Activated CD8-positive, alpha-beta T cell treated with anti-CD3 and anti-CD28 coated beads, Interleukin-2, amount 10 ng/mL, durations not matched to agents 7 days and 5 days (primary cell): ENCODE data around the gene SLC38A1. TPM values are rescaled to one million over a fixed set of nuclear protein-coding genes. Genes with fewer than 3 reads are reported as not detected.

Experiments
- ATAC-seq: fragments of 150-1000 bp; cut with Tn5 transposase; one replicate; pipeline ENCODE4 v1.10.0; 2021; ENCODE audit warnings: moderate library complexity
- CTCF ChIA-PET: fragments of 350-600 bp; sonication (Branson Sonifier 250); formaldehyde crosslinking; loops from one replicate; lab custom pipeline; 2021; ENCODE audit warnings: antibody characterized with exemption; lab: Charles Lee
- POLR2A ChIA-PET: fragments of 350-600 bp; sonication (Branson Sonifier 250); formaldehyde crosslinking; loops from one replicate; lab custom pipeline; 2021; ENCODE audit warnings: antibody characterized with exemption; lab: Charles Lee
- DNase-seq: peaks from one replicate; pipeline ENCODE4 v3.0.0-alpha.2; 2020
- H3K27ac Mint-ChIP-seq: one replicate; pipeline ENCODE4 v1.8.0; 2021; ENCODE audit warnings: mild to moderate bottlenecking, mixed read lengths
- H3K27me3 Mint-ChIP-seq: one replicate; pipeline ENCODE4 v1.8.0; 2021; ENCODE audit warnings: low read depth, mixed read lengths
- H3K36me3 Mint-ChIP-seq: one replicate; pipeline ENCODE4 v1.8.0; 2021; ENCODE audit warnings: low read depth, mixed read lengths
- H3K4me1 Mint-ChIP-seq: one replicate; pipeline ENCODE4 v1.8.0; 2021; ENCODE audit warnings: low read depth, mixed read lengths
- H3K4me3 Mint-ChIP-seq: one replicate; pipeline ENCODE4 v1.8.0; 2021; ENCODE audit warnings: mild to moderate bottlenecking, mixed read lengths
- H3K9me3 Mint-ChIP-seq: one replicate; pipeline ENCODE4 v1.8.0; 2022; ENCODE audit warnings: mixed read lengths; ENCODE audit not compliant: insufficient read depth
- total RNA-seq, 2 experiments: library from RNA; stranded (reverse); gene quantifications; one replicate each; pipeline ENCODE4 v1.2.3, GENCODE V29; 2021

SLC38A1 gene
- total RNA-seq, 2 experiments from 2014 or later, result 162 to 168 TPM

GRCh38 chr12:46152456-46152855 lies 116.4 kb downstream of the SLC38A1 start:
- Mint-ChIP-seq H3K27me3 (peaks cover 10% of the 10 kb centered on the region), H3K27ac (no peak overlapping the region), H3K9me3 (peaks cover 13% of the 10 kb centered on the region), H3K4me1 (peaks cover 3% of the 10 kb centered on the region), H3K4me3 (no peak overlapping the region), H3K36me3 (peaks cover 10% of the 10 kb centered on the region)
- no peak for DNase-seq
- ChIA-PET CTCF (interaction anchor here (0.8 to 1.6 kb wide), 5 partner anchors 28 to 867 kb away, joined by 3 to 5 read pairs (median 4); no protein-coding TSS in a partner anchor), POLR2A (no interaction called here)
- ATAC-seq, result no peak

GRCh38 chr12:46150735-46151134 lies 118.1 kb downstream of the SLC38A1 start:
- CTCF ChIA-PET, result no interaction called here
- peaks cover 16% of the 10 kb centered on the region for H3K27me3 Mint-ChIP-seq
- H3K9me3 Mint-ChIP-seq, result no peaks in the 10 kb centered on the region
- DNase-seq (no peak), ATAC-seq (no peak)
- no peak overlapping the region for H3K4me3 Mint-ChIP-seq
- no peaks in the 10 kb centered on the region for H3K36me3 Mint-ChIP-seq
- no peak overlapping the region for H3K27ac Mint-ChIP-seq
- no peaks in the 10 kb centered on the region for H3K4me1 Mint-ChIP-seq
- POLR2A ChIA-PET, result no interaction called here

- H3K4me3 Mint-ChIP-seq, result no peak overlapping the region
- H3K4me1 Mint-ChIP-seq, result no peaks in the 10 kb centered on the region
- ChIA-PET CTCF (no interaction called here), POLR2A (no interaction called here)
- H3K9me3 Mint-ChIP-seq, result no peaks in the 10 kb centered on the region
- ATAC-seq (no peak), DNase-seq (no peak)
- no peaks in the 10 kb centered on the region for H3K36me3 Mint-ChIP-seq
- H3K27me3 Mint-ChIP-seq, result peaks cover 16% of the 10 kb centered on the region
- no peak overlapping the region for H3K27ac Mint-ChIP-seq
These were observed 118.9 kb downstream of the SLC38A1 start for GRCh38 chr12:46149905-46150304.

- H3K36me3 Mint-ChIP-seq, result no peaks in the 10 kb centered on the region
- no peaks in the 10 kb centered on the region for H3K9me3 Mint-ChIP-seq
- H3K27me3 Mint-ChIP-seq, result peaks cover 16% of the 10 kb centered on the region
- H3K4me3 Mint-ChIP-seq, result no peak overlapping the region
- ChIA-PET POLR2A (no interaction called here), CTCF (no interaction called here)
- no peak for ATAC-seq
- no peaks in the 10 kb centered on the region for H3K4me1 Mint-ChIP-seq
- no peak overlapping the region for H3K27ac Mint-ChIP-seq
- DNase-seq, result no peak
These were observed 119.8 kb downstream of the SLC38A1 start for GRCh38 chr12:46149079-46149464.

- Mint-ChIP-seq H3K9me3 (no peaks in the 10 kb centered on the region), H3K27me3 (peaks cover 16% of the 10 kb centered on the region), H3K4me1 (no peaks in the 10 kb centered on the region), H3K27ac (no peak overlapping the region), H3K4me3 (no peak overlapping the region), H3K36me3 (no peaks in the 10 kb centered on the region)
- ChIA-PET CTCF (no interaction called here), POLR2A (no interaction called here)
- DNase-seq, result no peak
- ATAC-seq, result no peak
These were observed 120.3 kb downstream of the SLC38A1 start for GRCh38 chr12:46148327-46149078.

- ATAC-seq (no peak), DNase-seq (no peak)
- no peaks in the 10 kb centered on the region for H3K4me1 Mint-ChIP-seq
- H3K27me3 Mint-ChIP-seq, result peaks cover 18% of the 10 kb centered on the region
- no peaks in the 10 kb centered on the region for H3K36me3 Mint-ChIP-seq
- H3K4me3 Mint-ChIP-seq, result no peak overlapping the region
- CTCF ChIA-PET, result interaction anchor here (1.1 kb wide), 1 partner anchor 22 kb away, joined by 3 read pairs; no protein-coding TSS in a partner anchor
- no peaks in the 10 kb centered on the region for H3K9me3 Mint-ChIP-seq
- H3K27ac Mint-ChIP-seq, result no peak overlapping the region
- POLR2A ChIA-PET, result no interaction called here
These were observed 121.7 kb downstream of the SLC38A1 start for GRCh38 chr12:46147144-46147543.

- Mint-ChIP-seq H3K27ac (no peak overlapping the region), H3K4me1 (no peaks in the 10 kb centered on the region), H3K9me3 (no peaks in the 10 kb centered on the region), H3K27me3 (peaks cover 24% of the 10 kb centered on the region), H3K36me3 (no peaks in the 10 kb centered on the region), H3K4me3 (no peak overlapping the region)
- ATAC-seq (no peak), DNase-seq (no peak)
- ChIA-PET POLR2A (no interaction called here), CTCF (interaction anchor here (1.1 kb wide), 1 partner anchor 21 kb away, joined by 3 read pairs; no protein-coding TSS in a partner anchor)
These were observed 123.0 kb downstream of the SLC38A1 start for GRCh38 chr12:46145881-46146280.

GRCh38 chr12:46144433-46144832 lies 124.4 kb downstream of the SLC38A1 start:
- ChIA-PET CTCF (no interaction called here), POLR2A (no interaction called here)
- ATAC-seq, result no peak

GRCh38 chr12:46136249-46136648 lies 132.6 kb downstream of the SLC38A1 start:
- H3K27me3 Mint-ChIP-seq, result peaks cover 30% of the 10 kb centered on the region
- H3K4me3 Mint-ChIP-seq, result no peak overlapping the region
- CTCF ChIA-PET, result interaction anchor here (2.9 kb wide), 1 partner anchor 11 kb away, joined by 12 read pairs; no protein-coding TSS in a partner anchor
- POLR2A ChIA-PET, result interaction anchor here (0.6 kb wide), 1 partner anchor 963 kb away, joined by 4 read pairs; no protein-coding TSS in a partner anchor
- no peaks in the 10 kb centered on the region for H3K4me1 Mint-ChIP-seq
- no peaks in the 10 kb centered on the region for H3K9me3 Mint-ChIP-seq
- no peaks in the 10 kb centered on the region for H3K36me3 Mint-ChIP-seq
- no peak overlapping the region for H3K27ac Mint-ChIP-seq
- no peak for DNase-seq
- no peak for ATAC-seq

More at GRCh38 chr12:46144433-46144832, 124.4 kb downstream of the SLC38A1 start:
- no peaks in the 10 kb centered on the region for H3K4me1 Mint-ChIP-seq
- H3K36me3 Mint-ChIP-seq, result no peaks in the 10 kb centered on the region
- no peak for DNase-seq
- H3K27ac Mint-ChIP-seq, result no peak overlapping the region
- no peak overlapping the region for H3K4me3 Mint-ChIP-seq
- peaks cover 32% of the 10 kb centered on the region for H3K27me3 Mint-ChIP-seq
- H3K9me3 Mint-ChIP-seq, result no peaks in the 10 kb centered on the region

GRCh38 chr12:46135750-46136149 lies 133.1 kb downstream of the SLC38A1 start:
- Mint-ChIP-seq H3K4me1 (no peaks in the 10 kb centered on the region), H3K4me3 (no peak overlapping the region), H3K27me3 (peaks cover 29% of the 10 kb centered on the region), H3K27ac (no peak overlapping the region), H3K36me3 (no peaks in the 10 kb centered on the region), H3K9me3 (no peaks in the 10 kb centered on the region)
- CTCF ChIA-PET, result interaction anchor here (2.9 kb wide), 1 partner anchor 10 kb away, joined by 12 read pairs; no protein-coding TSS in a partner anchor
- ATAC-seq, result no peak
- no peak for DNase-seq
- POLR2A ChIA-PET, result no interaction called here

- H3K4me3 Mint-ChIP-seq, result no peak overlapping the region
- H3K9me3 Mint-ChIP-seq, result no peaks in the 10 kb centered on the region
- H3K36me3 Mint-ChIP-seq, result no peaks in the 10 kb centered on the region
- DNase-seq (no peak), ATAC-seq (no peak)
- ChIA-PET CTCF (interaction anchor here (2.9 kb wide), 1 partner anchor 10 kb away, joined by 12 read pairs; no protein-coding TSS in a partner anchor), POLR2A (no interaction called here)
- H3K27me3 Mint-ChIP-seq, result peaks cover 25% of the 10 kb centered on the region
- H3K4me1 Mint-ChIP-seq, result no peaks in the 10 kb centered on the region
- no peak overlapping the region for H3K27ac Mint-ChIP-seq
These were observed 134.0 kb downstream of the SLC38A1 start for GRCh38 chr12:46134852-46135251.

- Mint-ChIP-seq H3K4me1 (no peaks in the 10 kb centered on the region), H3K9me3 (no peaks in the 10 kb centered on the region), H3K36me3 (no peaks in the 10 kb centered on the region), H3K4me3 (no peak overlapping the region), H3K27ac (no peak overlapping the region), H3K27me3 (peaks cover 24% of the 10 kb centered on the region)
- ATAC-seq, result no peak
- CTCF ChIA-PET, result interaction anchor here (1.3 to 2.9 kb wide), 2 partner anchors 9 kb away, joined by 11 to 12 read pairs; no protein-coding TSS in a partner anchor
- POLR2A ChIA-PET, result no interaction called here
- DNase-seq, result no peak
These were observed 134.5 kb downstream of the SLC38A1 start for GRCh38 chr12:46134205-46134811.
